SIG-M5 treated with dmso at 0.1 percent for 504 hours (cell line): Measurements from ENCODE around the gene LAMP1.
"Not testable (repeated sequence)": the region's sequence is repeated elsewhere in the genome, so short reads cannot be mapped to it uniquely, and the experiment has no call there.

Source experiments
- DNase-seq: peaks from one replicate; lab custom pipeline; 2025; ENCODE audit not compliant: unreplicated experiment; lab: John Stamatoyannopoulos, UW

LAMP1 gene

GRCh38 chr13:113327391-113327765 lies 30.3 kb downstream of the LAMP1 start:
- no peak for DNase-seq

DNA sequence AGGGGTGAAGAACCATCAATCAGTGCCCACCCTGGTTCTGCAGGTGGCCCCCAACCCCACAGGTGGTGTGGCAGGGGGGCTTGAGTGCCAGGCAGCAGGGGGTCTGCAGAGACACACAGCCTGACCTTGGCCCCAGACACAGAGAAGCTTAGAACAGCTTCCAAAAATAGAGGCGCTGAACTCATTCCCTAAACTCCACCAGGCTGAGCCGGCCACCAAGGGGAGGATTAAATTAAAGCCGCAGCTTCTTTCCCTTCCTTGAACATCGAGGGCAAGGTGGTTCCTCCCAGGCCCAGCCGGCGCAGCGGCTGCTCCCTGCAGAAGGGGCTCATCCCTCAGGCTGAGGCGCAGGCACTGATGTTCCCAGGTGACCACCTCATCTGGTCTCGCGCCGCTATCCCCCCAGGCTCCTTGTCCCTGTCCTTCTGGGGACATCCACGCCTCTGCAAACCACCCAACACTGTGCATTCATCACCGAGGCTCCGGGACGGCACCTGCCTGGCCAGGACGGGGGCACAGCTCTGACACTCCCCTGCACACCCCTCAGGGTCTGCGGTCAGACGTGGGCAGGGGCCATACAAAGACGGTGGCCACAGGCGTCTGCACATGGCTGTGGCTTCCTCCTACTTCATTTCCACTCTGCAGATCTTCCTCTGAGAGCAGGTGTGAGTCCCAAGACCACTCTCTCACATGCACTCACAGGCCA lies 30.9 kb downstream of the LAMP1 start:
- no peak for DNase-seq

DNA sequence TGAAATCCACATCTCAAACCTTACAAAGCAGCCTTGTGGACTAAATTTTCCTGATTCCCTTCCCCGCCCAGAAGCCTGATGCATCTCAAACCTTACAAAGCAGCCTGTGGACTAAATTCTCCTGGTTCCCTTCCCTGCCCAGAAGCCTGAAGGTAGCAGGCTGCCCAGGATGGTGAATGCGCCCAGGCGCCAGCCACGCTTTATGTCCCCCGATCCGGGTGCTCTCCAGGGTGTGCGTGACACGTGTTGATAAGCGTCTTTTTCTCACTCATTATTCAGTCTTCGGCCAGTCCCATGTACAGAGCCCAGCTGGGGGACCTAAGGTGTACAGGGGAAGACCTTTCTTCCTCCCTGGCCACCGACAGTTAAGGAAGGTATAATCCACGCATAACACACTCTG lies 31.8 kb downstream of the LAMP1 start:
- DNase-seq = no peak

- no peak for DNase-seq
These were observed 32.7 kb downstream of the LAMP1 start for GRCh38 chr13:113329656-113330312.

- no peak for DNase-seq
These were observed 35.6 kb downstream of the LAMP1 start for GRCh38 chr13:113332615-113333014.

- no peak for DNase-seq
These were observed 36.0 kb downstream of the LAMP1 start for GRCh38 chr13:113333076-113333475.

DNA sequence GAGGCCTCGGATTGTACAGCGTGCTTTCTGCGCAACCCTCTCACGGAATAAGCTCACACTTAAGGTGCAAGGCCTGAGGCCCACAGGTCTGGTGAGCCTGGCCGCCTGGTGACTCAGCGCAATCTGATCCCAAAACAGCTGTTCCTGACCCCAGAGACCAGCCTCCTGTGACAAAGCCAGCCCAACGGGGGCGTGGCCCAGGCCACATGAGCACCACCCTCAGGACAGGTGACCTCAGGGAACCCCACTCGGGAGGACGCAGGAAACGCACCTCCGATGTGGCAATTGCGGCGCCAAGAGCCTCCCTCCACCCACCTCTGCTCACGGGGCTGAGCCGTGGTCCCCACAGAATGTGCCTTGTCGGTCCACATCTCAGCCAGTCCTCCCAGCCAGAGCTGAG lies 40.5 kb downstream of the LAMP1 start:
- no peak for DNase-seq

- no peak for DNase-seq
These were observed 40.9 kb downstream of the LAMP1 start for GRCh38 chr13:113337976-113338375.

DNA sequence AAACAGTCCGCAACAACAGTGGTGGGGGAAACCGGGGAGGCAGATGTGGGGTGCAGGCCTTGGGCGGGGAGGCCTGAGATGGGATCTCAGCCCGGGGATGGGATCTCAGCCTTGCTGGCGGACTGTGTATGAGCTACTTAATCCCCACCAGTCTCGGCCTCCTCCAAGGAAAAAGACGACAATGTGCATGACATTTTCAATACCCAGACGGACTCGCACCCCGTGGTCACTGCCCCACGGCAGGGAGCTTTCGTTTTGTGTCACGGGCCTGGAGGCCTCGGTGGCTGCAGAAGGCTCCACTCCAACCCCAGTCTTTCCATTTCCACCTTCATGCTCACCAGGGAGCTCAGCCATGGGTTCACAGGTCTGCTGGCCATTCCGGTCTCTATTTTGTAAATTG lies 41.4 kb downstream of the LAMP1 start:
- no peak for DNase-seq

DNA sequence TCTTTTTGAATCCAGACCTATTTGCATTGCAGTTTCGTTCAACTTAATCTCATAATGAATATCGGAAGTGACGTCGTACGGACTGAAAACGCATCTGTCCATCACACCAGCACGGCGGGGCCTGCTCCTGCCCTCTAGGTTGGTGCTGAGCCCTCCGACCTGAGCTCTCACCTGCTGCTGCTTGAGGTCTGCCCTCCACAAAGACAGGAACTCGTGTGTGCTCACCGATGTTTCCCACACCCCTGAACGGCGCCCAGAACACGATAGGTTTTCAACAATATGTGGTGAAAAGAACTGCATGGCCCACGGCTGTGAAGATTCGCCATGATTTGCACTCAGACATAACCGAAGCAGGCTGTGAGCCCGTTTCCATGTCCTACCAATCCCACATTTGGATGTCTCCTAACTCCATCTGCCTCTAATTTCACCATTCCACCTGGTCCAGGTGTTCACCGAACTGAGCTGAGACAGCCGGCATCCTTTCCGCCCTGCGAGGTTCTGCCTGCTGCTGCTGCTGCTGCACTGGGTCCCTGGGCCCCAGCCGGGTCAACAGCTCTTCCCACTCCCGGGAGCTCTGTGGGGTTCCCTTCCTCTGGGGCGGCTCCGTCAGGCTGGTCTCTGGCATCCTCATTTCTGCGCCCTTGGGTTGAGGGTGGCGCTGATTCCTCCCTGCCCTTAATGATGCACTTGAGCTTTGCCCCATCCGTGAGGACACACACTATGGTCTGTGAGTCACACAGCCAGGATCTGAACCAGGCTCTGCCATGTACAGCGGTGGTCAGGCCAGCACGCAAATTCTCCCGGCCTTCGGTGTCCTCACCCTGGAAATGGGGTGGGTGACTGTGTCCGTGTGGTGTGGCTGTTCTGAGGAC lies 46.0 kb downstream of the LAMP1 start:
- DNase-seq = no peak

GRCh38 chr13:113343692-113343968 lies 46.6 kb downstream of the LAMP1 start:
- DNase-seq = no peak

GRCh38 chr13:113345486-113345885 lies 48.4 kb downstream of the LAMP1 start:
- DNase-seq = no peak

GRCh38 chr13:113347736-113348225 lies 50.7 kb downstream of the LAMP1 start:
- DNase-seq = not testable (repeated sequence)

DNA sequence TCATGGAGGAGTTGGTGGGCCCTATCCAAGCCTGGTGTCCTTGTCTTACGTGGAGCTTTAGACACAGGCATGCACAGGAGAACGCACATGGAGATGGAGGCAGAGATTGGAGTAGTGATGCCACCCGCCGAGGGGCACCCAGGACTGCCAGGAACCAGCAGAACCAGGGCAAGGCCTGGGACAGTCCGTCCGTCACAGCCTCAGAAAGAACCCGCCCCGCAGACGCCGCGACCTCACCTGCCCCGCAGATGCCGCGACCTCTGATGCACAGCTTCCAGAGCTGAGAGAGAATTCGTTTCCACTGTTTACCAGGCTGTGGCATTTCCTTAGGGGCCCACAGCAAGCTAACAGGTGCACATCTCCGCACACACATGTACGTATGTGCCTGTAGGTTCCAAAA lies 51.6 kb downstream of the LAMP1 start:
- no peak for DNase-seq

GRCh38 chr13:113349050-113349449 lies 52.0 kb downstream of the LAMP1 start:
- no peak for DNase-seq

- DNase-seq = no peak
These were observed 52.5 kb downstream of the LAMP1 start for GRCh38 chr13:113349491-113349890.

- no peak for DNase-seq
These were observed 53.3 kb downstream of the LAMP1 start for GRCh38 chr13:113350065-113350937.

- no peak for DNase-seq
These were observed 53.9 kb downstream of the LAMP1 start for GRCh38 chr13:113350938-113351335.

- no peak for DNase-seq
These were observed 54.5 kb downstream of the LAMP1 start for GRCh38 chr13:113351514-113352026.

GRCh38 chr13:113353254-113353653 lies 56.2 kb downstream of the LAMP1 start:
- DNase-seq = no peak
